ENCODE data around the gene PCDHGC4. TPM values are rescaled to one million over a fixed set of nuclear protein-coding genes. Genes with fewer than 3 reads are reported as not detected.

The PCDHGC4 gene
- total and polyA plus RNA-seq, 2 of the 13 experiments (the other 11 are each of a cell fraction or from before 2014, with no cell fraction given) = 0.07 TPM; not detected in 1

GRCh38 chr5:141515946-141516671, 31.3 kb downstream of the PCDHGC4 start:
- Histone ChIP-seq H3K4me3 (replicated peaks in 1 of 3; ENCODE audit: insufficient read depth in 1 of 3, low read depth in 2 of 3, low read length in 3 of 3) (no peak overlapping the region), H3K79me2 (ENCODE audit: insufficient read depth, low read length) (no peaks in the 10 kb centered on the region), H3K9me3 (ENCODE audit: low read length) (no peaks in the 10 kb centered on the region), H2AFZ (ENCODE audit: low read length) (no peak overlapping the region), H3K4me1 (ENCODE audit: insufficient read depth, low read length) (no peaks in the 10 kb centered on the region), H3K36me3 (replicated peaks in 1 of 2; ENCODE audit: control insufficient read depth in 1 of 2, insufficient read depth in 2 of 2, low read length in 2 of 2) (peaks cover 19 to 63% of the 10 kb centered on the region in 2 experiments), H3K27me3 (ENCODE audit: control insufficient read depth in 1 of 2, insufficient read depth in 2 of 2, low read length in 2 of 2) (no peaks in the 10 kb centered on the region), H3K27ac (ENCODE audit: extremely low read length, insufficient read depth, low read length) (no peak overlapping the region), H3K9ac (ENCODE audit: insufficient read depth, low read depth, low read length) (no peak overlapping the region), H4K20me1 (ENCODE audit: insufficient read depth, low read length) (no peaks in the 10 kb centered on the region), H3K4me2 (ENCODE audit: low read depth, low read length) (no peak overlapping the region)
- ATAC-seq (no peak), DNase-seq (ENCODE audit: low spot score) (no peak), FAIRE-seq (no peak)
- no TSS peak for BruUV-seq (replicated peaks)
- intact Hi-C loops (cut with micrococcal nuclease; ENCODE audit: unreplicated experiment) (no loop called here), in situ Hi-C loops (cut with HindIII; ENCODE audit: extremely low pct_ligation_motif_present, low pct_unique_long_range_greater_than_20kb) (no loop called here)
- ChIA-PET POLR2A (no interaction called here), CTCF (ENCODE audit: low intra/inter-chr PET ratio, low total read pairs) (no interaction called here)
- TF ChIP-seq GABPA (IDR thresholded peaks at IDR 0.05; ENCODE audit: low read depth, low read length) (no peak), GABPA (CRISPR knock-in tag; IDR thresholded peaks at IDR 0.05; ENCODE audit: low read depth) (no peak), GTF2F1 (IDR thresholded peaks at IDR 0.05; ENCODE audit: low read length) (no peak)
- WGBS (ENCODE audit: low lambda C conversion rate) = 100% methylated on average over 4 of the region's 4 CpGs

GRCh38 chr5:141516672-141517025, 31.8 kb downstream of the PCDHGC4 start:
- Histone ChIP-seq H3K27ac (ENCODE audit: extremely low read length, insufficient read depth, low read length) (no peak overlapping the region), H3K4me3 (replicated peaks in 1 of 3; ENCODE audit: insufficient read depth in 1 of 3, low read depth in 2 of 3, low read length in 3 of 3) (no peak overlapping the region), H3K36me3 (replicated peaks in 1 of 2; ENCODE audit: control insufficient read depth in 1 of 2, insufficient read depth in 2 of 2, low read length in 2 of 2) (peaks cover 19 to 68% of the 10 kb centered on the region in 2 experiments), H3K79me2 (ENCODE audit: insufficient read depth, low read length) (no peaks in the 10 kb centered on the region), H3K4me1 (ENCODE audit: insufficient read depth, low read length) (peaks cover 4% of the 10 kb centered on the region; the same call in 1 of the 2 replicates), H4K20me1 (ENCODE audit: insufficient read depth, low read length) (no peaks in the 10 kb centered on the region), H3K9me3 (ENCODE audit: low read length) (no peaks in the 10 kb centered on the region), H3K27me3 (ENCODE audit: control insufficient read depth in 1 of 2, insufficient read depth in 2 of 2, low read length in 2 of 2) (no peaks in the 10 kb centered on the region), H3K9ac (ENCODE audit: insufficient read depth, low read depth, low read length) (no peak overlapping the region), H2AFZ (ENCODE audit: low read length) (no peak overlapping the region), H3K4me2 (ENCODE audit: low read depth, low read length) (no peak overlapping the region)
- in situ Hi-C loops (cut with HindIII; ENCODE audit: extremely low pct_ligation_motif_present, low pct_unique_long_range_greater_than_20kb) = no loop called here
- ATAC-seq = no peak
- 100% methylated on average over 3 of the region's 8 CpGs for WGBS (ENCODE audit: low lambda C conversion rate)
- DNase-seq (ENCODE audit: low spot score) = no peak
- ChIA-PET POLR2A (no interaction called here), CTCF (ENCODE audit: low intra/inter-chr PET ratio, low total read pairs) (no interaction called here)
- no peak for FAIRE-seq
- TF ChIP-seq POGK (CRISPR knock-in tag; conservative IDR thresholded peaks at IDR 0.05) = no peak
- TF ChIP-seq MLX (CRISPR knock-in tag; IDR thresholded peaks at IDR 0.05) = no peak
- TF ChIP-seq CSRNP2 (CRISPR knock-in tag; conservative IDR thresholded peaks at IDR 0.05; ENCODE audit: low read depth) = no peak
- TF ChIP-seq AFF4 (CRISPR knock-in tag; IDR thresholded peaks at IDR 0.05) = no peak
- TF ChIP-seq POLR2A (IDR thresholded peaks at IDR 0.05; ENCODE audit: insufficient read depth in 1 of 2, low read depth in 2 of 2, low read length in 2 of 2) = no peak
- TF ChIP-seq ZNF329 (CRISPR knock-in tag; IDR thresholded peaks at IDR 0.05; ENCODE audit: low read depth) = no peak
- BruUV-seq (replicated peaks) = no TSS peak
- intact Hi-C loops (cut with micrococcal nuclease; ENCODE audit: unreplicated experiment) = no loop called here

All from HepG2 (cell line).